Anterior cingulate cortex (tissue), 58 donors: ENCODE measurements around the gene SLC37A3.
"Not testable (repeated sequence)": the region's sequence is repeated elsewhere in the genome, so short reads cannot be mapped to it uniquely, and the experiment has no call there.

Experiments
- DNase-seq, 58 donors: peaks; one replicate each; lab custom pipeline; 2025; lab: John Stamatoyannopoulos, UW

SLC37A3 gene

GRCh38 chr7:140397784-140398750 is at the start of gene SLC37A3:
TSS of gene SLC37A3 (minus strand) at chr7:140398530. CDS start at chr7:140382526, 16,004 bp downstream.
- DNase-seq: peak in 57 of 58 donors; percentile 6 to 85 (median 71)

GRCh38 chr7:140447841-140448240 is 49.5 kb upstream of the SLC37A3 start:
- no peak for DNase-seq

- no peak for DNase-seq
Measured at GRCh38 chr7:140446467-140446866, 48.1 kb upstream of the SLC37A3 start.

- DNase-seq: no peak
Measured at GRCh38 chr7:140441519-140441918, 43.2 kb upstream of the SLC37A3 start.

GRCh38 chr7:140440593-140440992 is 42.3 kb upstream of the SLC37A3 start:
- DNase-seq: no peak

GRCh38 chr7:140439359-140439758 is 41.0 kb upstream of the SLC37A3 start:
- DNase-seq: no peak

GRCh38 chr7:140435252-140435895 is 37.0 kb upstream of the SLC37A3 start:
- DNase-seq: no peak

- no peak for DNase-seq
Measured at GRCh38 chr7:140433396-140433795, 35.1 kb upstream of the SLC37A3 start.

GRCh38 chr7:140426130-140426529 is 27.8 kb upstream of the SLC37A3 start:
- no peak for DNase-seq

GRCh38 chr7:140425718-140426117 is 27.4 kb upstream of the SLC37A3 start:
- no peak for DNase-seq

GRCh38 chr7:140423501-140423900 is 25.2 kb upstream of the SLC37A3 start:
- no peak for DNase-seq

GRCh38 chr7:140421521-140421920 is 23.2 kb upstream of the SLC37A3 start:
- no peak for DNase-seq

GRCh38 chr7:140418653-140419052 is 20.3 kb upstream of the SLC37A3 start:
- no peak for DNase-seq

GRCh38 chr7:140418156-140418472 is 19.8 kb upstream of the SLC37A3 start:
- DNase-seq: not testable (repeated sequence)

- DNase-seq: no peak
Measured at GRCh38 chr7:140417456-140418155, 19.3 kb upstream of the SLC37A3 start.

- DNase-seq: no peak
Measured at GRCh38 chr7:140416560-140416959, 18.2 kb upstream of the SLC37A3 start.

GRCh38 chr7:140415816-140416215 is 17.5 kb upstream of the SLC37A3 start:
- not testable (repeated sequence) for DNase-seq

GRCh38 chr7:140415361-140415760 is 17.0 kb upstream of the SLC37A3 start:
- no peak for DNase-seq

- peak in 4 of 58 donors; percentile 3 to 28 (median 6) for DNase-seq
Measured at GRCh38 chr7:140404565-140405065, 6.3 kb upstream of the SLC37A3 start.

- DNase-seq: no peak
Measured at GRCh38 chr7:140403878-140404564, 5.7 kb upstream of the SLC37A3 start, which contains the start of gene RAB19. TSS of gene RAB19 (plus strand) at chr7:140404058. CDS start at chr7:140407647, 3,589 bp downstream.
